Nephron progenitor cell (in vitro differentiated cells): ENCODE measurements around the gene GNG4.
A peak's percentile ranks its signal among the peaks of the same experiment; 100 is the strongest.

ENCODE experiments used
- DNase-seq: peaks from one replicate; pipeline ENCODE4 v3.0.0; 2021
- H3K27ac Mint-ChIP-seq: 2 replicates; pipeline ENCODE4 v1.8.0; 2021; ENCODE audit warnings: mild to moderate bottlenecking, moderate library complexity, mixed read lengths
- H3K27me3 Mint-ChIP-seq: 2 replicates; pipeline ENCODE4 v1.8.0; 2021; ENCODE audit warnings: mild to moderate bottlenecking, low read depth, mixed read lengths; ENCODE audit not compliant: poor library complexity
- H3K36me3 Mint-ChIP-seq: 2 replicates; pipeline ENCODE4 v1.8.0; 2021; ENCODE audit warnings: low read depth, mixed read lengths
- H3K4me1 Mint-ChIP-seq: 2 replicates; pipeline ENCODE4 v1.8.0; 2021; ENCODE audit warnings: mixed read lengths
- H3K4me3 Mint-ChIP-seq: 2 replicates; pipeline ENCODE4 v1.8.0; 2021; ENCODE audit warnings: mild to moderate bottlenecking, moderate library complexity, mixed read lengths
- H3K9me3 Mint-ChIP-seq: 2 replicates; pipeline ENCODE4 v1.8.0; 2021; ENCODE audit warnings: mild to moderate bottlenecking, moderate library complexity, mixed read lengths
- TF ChIP-seq, protein P1 (sequence below): fragments of 200-600 bp; sonication (generic); IDR thresholded peaks from 2 replicates; pipeline ENCODE4 v1.5.0; 2021; ENCODE audit warnings: antibody characterized with exemption

GNG4 gene

DNA sequence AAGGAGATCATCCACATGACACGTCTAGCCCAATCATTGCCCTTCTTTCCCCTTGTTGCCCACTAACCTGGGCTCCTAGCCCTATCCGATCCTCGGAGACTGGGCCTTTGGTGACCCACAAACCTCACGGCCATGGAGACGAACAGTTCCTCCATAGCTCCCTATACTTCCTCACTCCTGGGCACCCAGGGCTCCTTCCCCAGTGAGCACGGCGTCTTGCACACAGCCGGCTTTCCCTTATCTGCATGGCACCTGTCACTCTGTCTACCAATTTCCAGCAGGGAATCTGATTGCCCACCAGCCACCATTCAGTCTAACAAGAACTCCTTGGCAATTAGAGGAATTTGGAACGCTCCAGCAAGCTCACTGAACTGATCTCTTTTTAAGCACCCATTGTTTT lies 3.1 kb downstream of the GNG4 start:
- H3K27ac Mint-ChIP-seq: no peak overlapping the region
- TF ChIP-seq, protein P1, sequence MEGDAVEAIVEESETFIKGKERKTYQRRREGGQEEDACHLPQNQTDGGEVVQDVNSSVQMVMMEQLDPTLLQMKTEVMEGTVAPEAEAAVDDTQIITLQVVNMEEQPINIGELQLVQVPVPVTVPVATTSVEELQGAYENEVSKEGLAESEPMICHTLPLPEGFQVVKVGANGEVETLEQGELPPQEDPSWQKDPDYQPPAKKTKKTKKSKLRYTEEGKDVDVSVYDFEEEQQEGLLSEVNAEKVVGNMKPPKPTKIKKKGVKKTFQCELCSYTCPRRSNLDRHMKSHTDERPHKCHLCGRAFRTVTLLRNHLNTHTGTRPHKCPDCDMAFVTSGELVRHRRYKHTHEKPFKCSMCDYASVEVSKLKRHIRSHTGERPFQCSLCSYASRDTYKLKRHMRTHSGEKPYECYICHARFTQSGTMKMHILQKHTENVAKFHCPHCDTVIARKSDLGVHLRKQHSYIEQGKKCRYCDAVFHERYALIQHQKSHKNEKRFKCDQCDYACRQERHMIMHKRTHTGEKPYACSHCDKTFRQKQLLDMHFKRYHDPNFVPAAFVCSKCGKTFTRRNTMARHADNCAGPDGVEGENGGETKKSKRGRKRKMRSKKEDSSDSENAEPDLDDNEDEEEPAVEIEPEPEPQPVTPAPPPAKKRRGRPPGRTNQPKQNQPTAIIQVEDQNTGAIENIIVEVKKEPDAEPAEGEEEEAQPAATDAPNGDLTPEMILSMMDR: no peak
- H3K9me3 Mint-ChIP-seq: peaks cover 6% of the 10 kb centered on the region
- no peak overlapping the region for H3K4me3 Mint-ChIP-seq
- H3K27me3 Mint-ChIP-seq: peaks cover 62% of the 10 kb centered on the region
- no peaks in the 10 kb centered on the region for H3K36me3 Mint-ChIP-seq
- DNase-seq: no peak
- H3K4me1 Mint-ChIP-seq: peaks cover 63% of the 10 kb centered on the region

DNA sequence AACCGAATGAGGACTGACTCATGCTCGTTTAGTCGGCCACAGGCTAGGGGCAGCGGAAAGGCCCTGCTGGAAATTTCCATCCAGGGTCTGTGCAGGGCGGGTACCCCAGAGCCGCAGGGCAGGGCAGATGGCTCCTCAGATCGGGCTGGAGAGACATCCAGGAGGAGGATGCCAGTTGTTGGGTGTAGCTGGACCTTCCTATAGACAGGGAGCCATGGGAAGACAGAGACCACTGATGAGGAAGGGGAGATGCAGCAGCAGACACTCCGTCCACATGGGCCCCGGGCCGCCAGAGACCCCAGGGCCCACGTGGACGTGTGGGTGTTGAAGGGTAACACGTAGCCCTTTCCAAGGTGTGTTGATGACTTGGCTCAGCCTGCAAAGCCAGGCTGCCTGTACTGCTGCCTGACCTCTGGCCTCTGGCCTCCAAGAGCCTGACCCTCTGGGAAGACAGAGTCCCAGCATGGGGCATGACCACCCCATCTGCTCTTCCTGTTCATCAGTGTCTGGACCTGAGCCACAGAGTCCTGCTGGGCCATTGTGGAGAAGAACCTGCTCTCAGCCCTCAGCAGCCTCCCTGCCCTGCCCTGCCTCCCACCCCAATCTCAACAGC lies 4.8 kb downstream of the GNG4 start:
- no peak overlapping the region for H3K27ac Mint-ChIP-seq
- TF ChIP-seq, protein P1: no peak
- peaks cover 54% of the 10 kb centered on the region for H3K27me3 Mint-ChIP-seq
- H3K4me3 Mint-ChIP-seq: no peak overlapping the region
- peaks cover 61% of the 10 kb centered on the region for H3K4me1 Mint-ChIP-seq
- DNase-seq: no peak
- H3K9me3 Mint-ChIP-seq: no peaks in the 10 kb centered on the region
- no peaks in the 10 kb centered on the region for H3K36me3 Mint-ChIP-seq

DNA sequence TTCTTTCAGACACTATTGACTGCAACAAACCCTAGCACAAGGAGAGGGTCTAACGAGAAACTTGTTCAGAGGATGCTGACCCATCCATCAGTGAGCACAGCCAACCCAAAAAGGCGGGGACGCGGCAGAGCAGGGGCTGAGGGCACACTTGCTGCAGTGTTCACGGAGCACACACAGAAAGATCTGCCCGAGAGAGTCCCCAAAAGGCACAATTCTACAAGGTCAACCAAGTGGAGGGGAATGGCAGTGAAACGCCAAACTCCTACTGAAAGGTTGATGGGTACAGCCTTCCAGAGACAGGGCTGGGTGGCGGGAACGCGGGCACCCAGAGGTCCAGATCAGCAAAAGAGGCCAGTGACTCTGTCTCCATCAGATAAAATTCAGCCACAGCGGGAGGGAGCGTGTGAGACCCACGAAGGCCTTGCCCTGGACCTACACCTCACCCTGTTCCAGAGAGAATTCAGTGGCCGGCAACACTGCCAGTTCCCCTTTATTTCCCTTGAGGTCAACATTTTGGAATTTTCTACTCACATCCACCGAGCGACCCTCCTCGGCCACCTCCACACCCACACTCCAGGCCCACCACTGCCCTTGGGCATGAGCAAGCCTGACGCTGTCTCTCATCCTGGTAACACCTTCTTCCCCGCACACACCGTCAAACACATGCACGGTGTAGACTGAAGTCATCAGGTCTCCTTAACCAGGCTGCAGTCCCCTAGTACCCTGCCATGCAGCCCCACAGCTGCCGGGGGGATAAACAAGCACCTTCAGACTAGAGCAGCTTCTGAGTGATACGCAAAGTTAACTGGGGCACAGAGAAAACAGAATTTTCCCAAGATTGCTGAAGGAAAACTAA lies 5.5 kb downstream of the GNG4 start:
- H3K4me3 Mint-ChIP-seq: no peak overlapping the region
- H3K27ac Mint-ChIP-seq: no peak overlapping the region
- DNase-seq: no peak
- no peaks in the 10 kb centered on the region for H3K9me3 Mint-ChIP-seq
- no peaks in the 10 kb centered on the region for H3K36me3 Mint-ChIP-seq
- H3K4me1 Mint-ChIP-seq: peaks cover 61% of the 10 kb centered on the region
- peaks cover 53% of the 10 kb centered on the region for H3K27me3 Mint-ChIP-seq
- TF ChIP-seq, protein P1: no peak

DNA sequence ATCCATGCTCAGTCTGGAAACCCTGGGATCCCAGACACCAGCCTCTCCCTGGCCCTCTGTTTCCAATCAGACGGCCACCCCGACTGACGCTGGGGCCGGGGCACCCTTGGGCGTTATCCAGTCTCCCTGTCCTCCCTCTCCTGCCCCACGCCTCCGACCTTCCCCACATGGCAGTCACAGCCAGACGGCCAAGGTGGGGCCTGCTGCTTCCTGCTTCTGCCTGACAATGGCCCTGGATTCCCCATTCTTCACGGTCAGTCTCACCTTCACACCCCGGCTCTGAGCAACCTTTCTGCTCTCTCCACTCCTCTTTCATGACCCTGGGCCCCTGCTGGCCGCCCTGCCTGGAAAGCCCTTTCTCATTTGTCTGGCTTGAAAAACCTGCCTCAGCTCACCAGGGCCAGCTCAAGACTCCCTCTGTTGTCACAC lies 6.6 kb downstream of the GNG4 start:
- H3K9me3 Mint-ChIP-seq: no peaks in the 10 kb centered on the region
- peak overlapping the region; percentile 4 for H3K4me3 Mint-ChIP-seq
- peaks cover 50% of the 10 kb centered on the region for H3K4me1 Mint-ChIP-seq
- TF ChIP-seq, protein P1: no peak
- H3K27me3 Mint-ChIP-seq: peaks cover 42% of the 10 kb centered on the region
- H3K27ac Mint-ChIP-seq: peak overlapping the region; percentile 52
- DNase-seq: no peak
- H3K36me3 Mint-ChIP-seq: no peaks in the 10 kb centered on the region

GRCh38 chr1:235642011-235642942 lies 7.3 kb downstream of the GNG4 start:
- Mint-ChIP-seq H3K4me1 (peaks cover 49% of the 10 kb centered on the region), H3K9me3 (no peaks in the 10 kb centered on the region), H3K4me3 (no peak overlapping the region), H3K27me3 (peaks cover 35% of the 10 kb centered on the region), H3K36me3 (no peaks in the 10 kb centered on the region), H3K27ac (peak overlapping the region; percentile 45)
- DNase-seq: no peak
- TF ChIP-seq, protein P1: no peak
